Natural killer cell (primary cell): Measurements from ENCODE around the gene LYG1. TPM values are rescaled to one million over a fixed set of nuclear protein-coding genes. Genes with fewer than 3 reads are reported as not detected.
"Not testable (repeated sequence)": the region's sequence is repeated elsewhere in the genome, so short reads cannot be mapped to it uniquely, and the experiment has no call there.

Source experiments
- ATAC-seq, 3 donors: fragments of 150-1000 bp in 2 of 3; fragments of 200-7000 bp in 1 of 3; cut with Tn5 transposase; 1 replicate in 1 of 3; 2 replicates in 2 of 3; pipeline ENCODE4 v1.10.0; 2021; ENCODE audit warnings: mild to moderate bottlenecking in 2 of 3, moderate library complexity in 2 of 3
- DNase-seq, 2 donors: peaks; one replicate each; pipeline versions ENCODE4 v3.0.0 to v3.0.0-alpha.2; 2013 to 2021; ENCODE audit warnings: mixed read lengths in 1 of 2
- H3K27ac ChIP-seq: one replicate; pipeline ENCODE4 v1.5.1; 2013; ENCODE audit warnings: mild to moderate bottlenecking, low read length
- H3K27me3 ChIP-seq: one replicate; pipeline ENCODE4 v1.6.1; 2013; ENCODE audit warnings: low read length; ENCODE audit not compliant: control insufficient read depth, insufficient read depth
- H3K36me3 ChIP-seq: one replicate; pipeline ENCODE4 v1.6.1; 2013; ENCODE audit warnings: low read length; ENCODE audit not compliant: control insufficient read depth, insufficient read depth
- H3K4me1 ChIP-seq: one replicate; pipeline ENCODE4 v1.6.1; 2013; ENCODE audit warnings: low read length; ENCODE audit not compliant: control insufficient read depth, insufficient read depth
- H3K4me3 ChIP-seq: one replicate; pipeline ENCODE4 v1.5.1; 2013; ENCODE audit warnings: low read length
- H3K9me3 ChIP-seq: one replicate; pipeline ENCODE4 v1.6.1; 2013; ENCODE audit warnings: low read length; ENCODE audit not compliant: control insufficient read depth, insufficient read depth
- H3K27ac Mint-ChIP-seq, 2 donors: one replicate each; pipeline ENCODE4 v1.8.0; 2022; ENCODE audit warnings: mild to moderate bottlenecking in 2 of 2, mixed read lengths in 2 of 2, moderate library complexity in 1 of 2
- H3K27me3 Mint-ChIP-seq, 2 donors: one replicate each; pipeline ENCODE4 v1.8.0; 2022; ENCODE audit warnings: low read depth in 2 of 2, mixed read lengths in 2 of 2
- H3K36me3 Mint-ChIP-seq: one replicate; pipeline ENCODE4 v1.8.0; 2022; ENCODE audit warnings: mixed read lengths
- H3K4me1 Mint-ChIP-seq, 2 donors: one replicate each; pipeline ENCODE4 v1.8.0; 2022; ENCODE audit warnings: mixed read lengths in 2 of 2
- H3K4me3 Mint-ChIP-seq: one replicate; pipeline ENCODE4 v1.8.0; 2022; ENCODE audit warnings: mild to moderate bottlenecking, moderate library complexity, mixed read lengths
- H3K9me3 Mint-ChIP-seq, 2 donors: one replicate each; pipeline ENCODE4 v1.8.0; 2022; ENCODE audit warnings: mixed read lengths in 2 of 2
- CTCF ChIP-seq: fragments of 200-600 bp; IDR thresholded peaks from one replicate; pipeline ENCODE4 v1.8.0; 2022; ENCODE audit warnings: antibody characterized with exemption
- WGBS: methylation state at CpG from one replicate; pipeline ENCODE4 v1.1.7; 2013; ENCODE audit warnings: missing lambda C conversion rate; ENCODE audit not compliant: insufficient coverage; 5-methylcytosine and 5-hydroxymethylcytosine counted together
- intact Hi-C: fragments of 100-400 bp; cut with micrococcal nuclease; formaldehyde crosslinking; loops from one replicate; pipeline ENCODE4 v1.14.2; 2022
- total RNA-seq, 4 donors: library from RNA; stranded (reverse); fragments of 120-200 nt in 1 of 4; gene quantifications; one replicate each; pipeline versions ENCODE4 v1.2.3 to v1.2.4, GENCODE V29; 2013 to 2022

LYG1 gene
- total RNA-seq, 3 donors from 2014 or later (not counting 1 experiment from before 2014, with no cell fraction given), result 2.6 to 4.1 (median 4.0) TPM

DNA sequence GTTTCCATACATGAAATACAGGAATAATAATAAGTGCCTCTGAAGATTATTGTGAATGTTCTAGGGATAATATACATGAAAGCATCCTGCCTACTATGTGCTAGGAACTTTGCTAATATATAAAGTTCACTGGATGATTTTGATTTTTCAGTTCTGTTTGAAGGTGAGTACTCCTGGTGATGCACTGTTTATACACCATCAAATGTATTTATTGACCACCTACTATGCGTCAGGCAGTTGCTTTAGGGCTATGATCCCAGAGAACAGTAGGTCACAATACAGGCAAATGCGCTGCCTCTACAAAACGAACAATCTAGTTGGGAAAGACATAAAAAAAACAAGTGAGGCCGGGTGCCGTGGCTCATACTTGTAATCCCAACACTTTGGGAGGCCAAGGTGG is 24.4 kb upstream of the LYG1 start:
- TF ChIP-seq CTCF, result no peak
- H3K9me3 Mint-ChIP-seq, result no peaks in the 10 kb centered on the region
- DNase-seq (no peak), ATAC-seq (no peak)
- no peaks in the 10 kb centered on the region for H3K9me3 ChIP-seq
- intact Hi-C loops, result no loop called here
- WGBS, result 97% methylated on average over 5 of the region's 5 CpGs
- no peaks in the 10 kb centered on the region for H3K27me3 ChIP-seq
- H3K27ac ChIP-seq, result no peak overlapping the region
- H3K36me3 ChIP-seq, result peaks cover 71% of the 10 kb centered on the region
- H3K36me3 Mint-ChIP-seq, result peaks cover 4% of the 10 kb centered on the region
- H3K4me3 Mint-ChIP-seq, result no peak overlapping the region
- H3K4me3 ChIP-seq, result no peak overlapping the region
- H3K27me3 Mint-ChIP-seq, result no peaks in the 10 kb centered on the region
- peaks cover 4 to 7% of the 10 kb centered on the region in 2 donors for H3K4me1 Mint-ChIP-seq
- H3K4me1 ChIP-seq, result no peaks in the 10 kb centered on the region
- no peak overlapping the region for H3K27ac Mint-ChIP-seq

DNA sequence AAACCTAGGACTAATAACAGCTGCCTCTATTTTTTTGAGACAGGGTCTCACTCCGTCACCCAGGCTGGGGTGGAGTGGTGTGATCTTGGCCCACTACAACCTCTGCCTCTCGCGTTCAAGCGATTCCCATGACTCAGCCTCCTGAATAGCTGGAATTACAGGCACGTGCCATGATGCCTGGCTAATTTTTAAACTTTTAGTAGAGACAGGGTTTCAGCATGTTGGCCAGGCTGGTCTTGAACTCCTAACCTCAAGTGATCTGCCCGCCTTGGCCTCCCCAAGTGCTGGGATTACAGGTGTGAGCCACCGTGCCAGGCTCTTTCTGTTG is 16.8 kb upstream of the LYG1 start:
- intact Hi-C loops, result not testable (repeated sequence)
- WGBS, result 98% methylated on average over 7 of the region's 7 CpGs

GRCh38 chr2:99317161-99317872 is 16.3 kb upstream of the LYG1 start:
- Histone ChIP-seq H3K9me3 (no peaks in the 10 kb centered on the region), H3K27me3 (no peaks in the 10 kb centered on the region), H3K4me1 (no peaks in the 10 kb centered on the region), H3K4me3 (no peak overlapping the region), H3K36me3 (peaks cover 43% of the 10 kb centered on the region), H3K27ac (no peak overlapping the region)
- Mint-ChIP-seq H3K4me1 (peaks cover 0 to 5% of the 10 kb centered on the region in 2 donors), H3K4me3 (no peak overlapping the region), H3K9me3 (no peaks in the 10 kb centered on the region), H3K27ac (no peak overlapping the region), H3K36me3 (peaks cover 9% of the 10 kb centered on the region), H3K27me3 (no peaks in the 10 kb centered on the region)
- no peak for DNase-seq
- no peak for TF ChIP-seq CTCF
- over 99% methylated on average over 8 of the region's 9 CpGs for WGBS
- intact Hi-C loops, result no loop called here
- ATAC-seq, result no peak

More for the DNA sequence above, 16.8 kb upstream of the LYG1 start:
- not testable (repeated sequence) for H3K4me3 Mint-ChIP-seq, DNase-seq, H3K9me3 Mint-ChIP-seq, H3K4me1 ChIP-seq, H3K27me3 ChIP-seq, H3K36me3 Mint-ChIP-seq, H3K27me3 Mint-ChIP-seq, H3K4me3 ChIP-seq, H3K27ac ChIP-seq, H3K9me3 ChIP-seq, ATAC-seq, H3K27ac Mint-ChIP-seq, H3K4me1 Mint-ChIP-seq
- peaks cover 45% of the 10 kb centered on the region for H3K36me3 ChIP-seq

DNA sequence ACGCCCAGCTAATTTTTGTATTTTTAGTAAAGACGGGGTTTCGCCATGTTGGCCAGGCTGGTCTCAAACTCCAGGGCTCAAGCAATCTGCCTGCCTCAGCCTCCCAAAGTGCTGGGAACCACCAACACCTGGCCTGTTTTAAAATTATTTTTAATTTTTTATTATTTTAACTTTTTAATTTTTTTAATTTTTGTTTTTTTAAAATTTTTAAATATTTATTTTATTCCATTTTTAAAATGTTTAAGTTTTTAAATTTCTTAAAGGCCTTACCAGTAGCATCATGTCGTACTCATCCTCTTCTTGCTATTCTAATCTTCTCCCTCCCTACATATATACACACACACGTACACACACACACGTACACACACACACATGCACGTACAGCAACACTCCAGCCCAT is 1.4 kb downstream of the LYG1 start:
- no peak overlapping the region for H3K27ac ChIP-seq
- no peaks in the 10 kb centered on the region for H3K27me3 Mint-ChIP-seq
- ATAC-seq, result no peak
- intact Hi-C loops, result no loop called here
- H3K4me1 ChIP-seq, result no peaks in the 10 kb centered on the region
- H3K27me3 ChIP-seq, result no peaks in the 10 kb centered on the region
- H3K36me3 Mint-ChIP-seq, result no peaks in the 10 kb centered on the region
- no peak for TF ChIP-seq CTCF
- no peak overlapping the region for H3K27ac Mint-ChIP-seq
- DNase-seq, result no peak
- no peaks in the 10 kb centered on the region for H3K4me1 Mint-ChIP-seq
- 98% methylated on average over 6 of the region's 7 CpGs for WGBS
- H3K4me3 Mint-ChIP-seq, result no peak overlapping the region
- H3K9me3 Mint-ChIP-seq, result no peaks in the 10 kb centered on the region
- no peak overlapping the region for H3K4me3 ChIP-seq
- H3K36me3 ChIP-seq, result no peaks in the 10 kb centered on the region
- no peaks in the 10 kb centered on the region for H3K9me3 ChIP-seq
